ENCODE data around the gene DCHS1.

DCHS1 gene

DNA sequence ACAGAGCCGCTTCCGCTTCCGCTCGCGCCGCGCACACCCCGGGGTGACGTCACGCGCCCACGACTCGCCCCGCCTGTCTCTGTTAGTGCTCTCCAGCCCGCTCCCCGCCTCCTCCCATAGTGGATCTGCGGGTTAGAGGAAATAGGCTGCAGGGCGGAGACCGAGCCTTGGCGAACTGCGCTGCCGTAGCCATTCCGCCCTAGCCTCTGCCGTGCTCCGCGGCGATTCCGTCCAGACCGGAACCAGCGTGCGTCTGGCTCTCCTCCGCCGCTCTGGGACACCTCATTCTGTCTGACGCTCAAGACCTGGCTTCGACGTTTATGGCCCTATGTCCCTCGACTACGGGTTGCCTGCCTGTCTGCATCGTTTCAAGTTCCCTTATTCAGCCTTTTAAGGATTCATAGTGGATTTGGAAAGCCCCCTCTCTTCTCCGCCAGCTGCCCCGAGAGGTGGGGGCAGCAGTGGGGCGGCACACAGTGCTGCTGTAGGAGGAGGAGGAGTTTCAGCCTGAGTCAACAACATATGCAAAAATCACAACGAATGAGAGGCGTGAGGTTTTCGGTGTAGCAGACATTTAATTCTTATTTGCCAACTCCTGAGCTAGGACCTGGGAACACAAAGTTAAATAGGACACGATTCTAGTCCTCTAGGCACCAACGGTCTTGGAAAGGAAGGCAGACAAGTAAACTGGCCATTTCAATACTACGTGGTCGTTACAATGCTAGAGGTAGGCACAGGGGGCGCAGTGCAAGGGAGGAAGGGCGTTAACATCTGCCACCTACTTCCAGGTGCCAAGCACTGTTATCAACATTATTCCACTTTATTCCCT is 43.2 kb downstream of the DCHS1 start, which contains the start of gene TAF10:
Gene TAF10 (minus strand): TSS at position 4 of the 829 bp plus-strand sequence. CDS start 27 bp downstream, outside the sequence.
- peak; percentile 92 for DNase-seq (ENCODE audit: low spot score)

DNA sequence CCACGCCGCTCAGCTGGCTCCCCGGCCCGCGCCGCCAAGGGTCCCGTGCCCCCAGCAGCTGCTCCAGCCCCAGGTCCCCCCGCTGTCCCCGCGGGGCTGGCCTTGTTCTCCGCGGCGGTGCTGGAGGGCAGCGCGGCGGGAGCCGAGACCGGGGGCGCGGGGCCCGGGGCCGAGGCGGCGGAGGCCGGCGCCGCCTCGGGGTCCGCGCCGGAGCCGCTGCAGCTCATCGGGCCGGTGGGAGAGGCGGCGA is 43.7 kb downstream of the DCHS1 start:
- DNase-seq (ENCODE audit: low spot score): no peak

DNA sequence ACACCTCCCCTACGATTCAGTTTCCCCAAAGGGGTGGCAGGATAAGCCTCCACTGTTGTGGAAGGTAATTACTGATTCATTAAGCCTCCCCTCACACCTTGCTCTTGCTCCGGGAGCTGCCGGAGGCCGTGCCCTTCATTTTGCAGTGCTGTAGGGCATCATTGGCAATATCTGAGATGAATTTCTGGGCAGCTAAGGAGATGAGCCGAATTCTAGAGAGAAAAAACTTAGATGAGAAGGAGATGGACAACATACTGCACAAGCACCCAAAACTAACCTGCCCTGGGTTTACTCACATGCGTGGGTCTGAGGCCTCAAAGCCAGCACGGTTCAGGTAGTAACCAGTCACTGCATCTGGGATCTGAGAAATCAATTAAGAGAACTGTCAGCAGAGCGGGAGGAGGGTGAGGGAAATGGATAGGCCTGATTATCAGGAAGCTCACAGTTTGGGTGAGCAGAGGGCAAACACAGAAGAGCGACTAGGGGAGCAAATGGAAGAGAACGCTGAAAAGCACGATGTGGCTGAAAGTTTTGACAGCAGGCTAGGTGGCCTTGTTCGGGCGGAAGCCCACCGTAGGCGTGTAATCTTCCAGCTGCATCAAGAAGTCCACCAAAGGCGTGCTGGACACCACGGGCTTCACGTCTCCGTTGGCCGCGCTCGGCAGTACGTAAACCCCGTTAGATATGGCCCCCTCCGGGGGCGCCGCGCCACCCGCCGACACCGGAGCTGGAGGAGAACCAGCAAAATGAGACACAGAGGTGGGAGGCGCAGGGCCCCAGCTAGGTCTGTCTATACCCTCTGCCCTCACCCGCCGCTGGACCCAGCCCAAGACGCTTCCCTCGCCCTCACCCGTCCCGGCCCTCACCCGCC is 44.3 kb downstream of the DCHS1 start:
- DNase-seq (ENCODE audit: low spot score): no peak

DNA sequence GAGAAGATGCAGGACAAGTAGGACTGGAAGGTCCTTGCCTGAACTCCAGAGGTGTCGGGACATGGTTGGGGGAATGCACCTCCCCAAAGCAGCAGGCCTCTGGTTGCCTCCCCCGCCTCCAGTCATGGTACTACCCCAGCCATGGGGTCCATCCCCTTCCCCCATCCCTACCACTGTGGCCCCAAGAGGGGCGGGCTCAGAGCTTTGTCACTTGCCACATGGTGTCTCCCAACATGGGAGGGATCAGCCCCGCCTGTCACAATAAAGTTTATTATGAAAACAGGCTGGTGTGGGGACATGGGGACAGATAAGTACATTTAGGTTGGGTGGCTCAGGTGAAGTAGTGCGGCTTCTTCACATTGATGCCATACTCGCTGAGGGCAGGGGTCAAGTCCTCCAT is 45.0 kb downstream of the DCHS1 start:
- no peak for DNase-seq (ENCODE audit: low spot score)

DNA sequence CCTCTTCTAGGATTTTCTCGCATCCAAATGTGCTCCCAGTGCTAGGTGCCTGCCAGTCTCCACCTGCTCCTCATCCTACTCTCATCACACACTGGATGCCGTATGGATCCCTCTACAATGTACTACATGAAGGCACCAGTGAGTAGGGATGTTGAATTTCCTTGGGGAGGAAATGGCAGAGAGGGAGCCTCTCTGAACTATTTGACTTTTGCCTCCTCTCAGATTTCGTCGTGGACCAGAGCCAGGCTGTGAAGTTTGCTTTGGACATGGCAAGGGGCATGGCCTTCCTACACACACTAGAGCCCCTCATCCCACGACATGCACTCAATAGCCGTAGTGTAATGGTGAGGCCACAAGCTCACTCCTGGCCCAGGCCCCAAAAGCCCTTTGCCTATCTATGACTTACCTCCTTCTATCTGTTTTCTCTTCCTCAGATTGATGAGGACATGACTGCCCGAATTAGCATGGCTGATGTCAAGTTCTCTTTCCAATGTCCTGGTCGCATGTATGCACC is 46.0 kb downstream of the DCHS1 start:
- DNase-seq (ENCODE audit: low spot score): no peak

DNA sequence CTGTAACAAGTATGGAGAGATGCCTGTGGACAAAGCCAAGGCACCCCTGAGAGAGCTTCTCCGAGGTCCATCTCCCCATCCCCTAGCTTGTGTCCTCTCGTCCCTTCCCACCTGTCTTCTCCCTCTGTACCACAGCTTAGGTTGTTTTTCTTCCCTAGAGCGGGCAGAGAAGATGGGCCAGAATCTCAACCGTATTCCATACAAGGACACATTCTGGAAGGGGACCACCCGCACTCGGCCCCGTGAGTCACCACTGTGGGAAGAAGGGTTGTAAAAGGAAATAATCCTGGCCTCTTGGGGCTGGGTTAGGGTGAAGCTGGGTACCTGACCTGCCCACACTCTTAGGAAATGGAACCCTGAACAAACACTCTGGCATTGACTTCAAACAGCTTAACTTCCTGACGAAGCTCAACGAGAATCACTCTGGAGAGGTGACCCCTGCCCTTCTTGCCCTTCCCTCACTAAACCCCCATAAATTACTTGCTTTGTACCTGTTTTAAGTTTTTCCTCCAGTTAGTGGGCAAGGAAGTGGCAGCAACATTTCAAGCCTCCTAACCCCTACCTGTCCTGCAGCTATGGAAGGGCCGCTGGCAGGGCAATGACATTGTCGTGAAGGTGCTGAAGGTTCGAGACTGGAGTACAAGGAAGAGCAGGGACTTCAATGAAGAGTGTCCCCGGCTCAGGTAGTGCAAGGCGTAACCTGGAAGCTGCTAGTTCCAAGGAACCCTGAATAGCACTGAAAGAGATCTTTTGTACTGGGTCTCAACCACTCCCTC is 46.7 kb downstream of the DCHS1 start:
- DNase-seq (ENCODE audit: low spot score): no peak

DNA sequence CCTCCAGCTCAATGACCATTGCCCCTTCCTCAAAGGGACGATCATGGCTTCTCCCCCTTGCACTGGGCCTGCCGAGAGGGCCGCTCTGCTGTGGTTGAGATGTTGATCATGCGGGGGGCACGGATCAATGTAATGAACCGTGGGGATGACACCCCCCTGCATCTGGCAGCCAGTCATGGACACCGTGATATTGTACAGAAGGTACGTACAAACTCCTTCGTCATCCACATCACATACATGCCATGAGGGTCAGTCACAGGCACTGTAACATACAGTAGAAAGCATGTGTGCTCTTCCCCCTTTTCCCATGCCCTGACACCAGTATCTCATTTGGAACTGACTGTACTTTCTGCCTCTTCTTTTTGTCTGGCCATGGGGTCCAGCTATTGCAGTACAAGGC is 47.6 kb downstream of the DCHS1 start:
- no peak for DNase-seq (ENCODE audit: low spot score)

DNA sequence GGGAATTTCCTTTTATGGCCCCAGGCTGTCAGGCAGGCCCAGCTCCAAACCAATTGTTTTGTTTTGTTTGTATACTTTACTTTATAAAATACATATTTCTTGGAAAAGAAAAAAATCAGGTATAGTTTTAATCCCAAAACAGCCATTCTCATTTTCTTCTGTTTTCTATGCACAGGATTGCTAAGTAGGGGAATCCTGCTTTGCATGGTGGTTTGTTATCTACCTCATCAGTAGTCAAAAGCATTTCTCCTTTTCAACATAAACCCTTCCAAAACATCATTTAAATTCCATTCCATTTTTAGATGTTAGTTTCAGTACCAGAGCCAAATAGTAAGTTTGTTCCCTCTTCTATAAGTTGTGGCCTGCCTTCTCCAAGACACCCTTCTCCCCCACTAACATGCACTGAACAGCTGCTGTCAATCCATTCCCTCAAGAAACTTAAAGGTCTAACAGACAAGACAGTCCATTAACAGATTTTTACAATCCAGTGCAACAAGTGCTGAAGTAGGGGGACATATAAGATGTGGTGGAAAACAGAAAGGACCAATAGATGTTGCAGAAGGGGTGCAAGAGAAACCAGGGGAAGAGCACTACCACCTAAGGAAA is 48.3 kb downstream of the DCHS1 start:
- no peak for DNase-seq (ENCODE audit: low spot score)

DNA sequence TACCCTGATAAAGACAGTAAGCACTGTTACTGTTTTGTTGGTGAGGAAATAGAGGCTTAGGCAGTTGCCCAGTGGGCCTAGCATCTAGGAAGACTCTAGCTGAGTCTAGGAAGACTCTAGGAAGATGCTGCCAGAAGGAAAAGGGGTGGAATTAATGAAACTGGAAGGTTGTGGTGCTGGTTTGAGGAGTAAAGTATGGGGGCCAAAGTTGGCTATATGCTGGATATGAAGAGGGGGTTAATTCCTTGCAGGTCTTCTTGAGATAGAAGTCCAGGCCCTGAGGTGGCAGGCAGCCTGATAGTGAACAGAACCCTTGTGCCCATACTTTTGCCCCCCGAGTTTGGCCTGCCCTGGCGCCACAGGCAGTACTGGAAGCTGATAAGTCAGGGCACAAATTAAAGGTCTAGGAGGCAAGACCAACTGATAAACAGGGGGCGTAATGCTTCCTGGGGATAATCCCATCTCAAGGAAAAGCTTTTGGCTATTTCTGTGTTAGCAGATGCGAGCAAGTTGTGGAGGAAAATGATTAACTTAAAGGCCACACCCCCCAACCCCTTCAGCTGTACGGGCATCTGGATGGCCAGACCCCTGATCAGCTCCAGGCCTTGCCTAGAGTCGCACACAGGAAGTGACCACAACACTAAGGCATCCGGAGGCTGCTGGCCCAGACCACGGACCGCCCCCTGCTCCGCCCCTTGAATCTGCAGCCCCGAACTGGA is 49.0 kb downstream of the DCHS1 start:
- DNase-seq (ENCODE audit: low spot score): peak; percentile 83

DNA sequence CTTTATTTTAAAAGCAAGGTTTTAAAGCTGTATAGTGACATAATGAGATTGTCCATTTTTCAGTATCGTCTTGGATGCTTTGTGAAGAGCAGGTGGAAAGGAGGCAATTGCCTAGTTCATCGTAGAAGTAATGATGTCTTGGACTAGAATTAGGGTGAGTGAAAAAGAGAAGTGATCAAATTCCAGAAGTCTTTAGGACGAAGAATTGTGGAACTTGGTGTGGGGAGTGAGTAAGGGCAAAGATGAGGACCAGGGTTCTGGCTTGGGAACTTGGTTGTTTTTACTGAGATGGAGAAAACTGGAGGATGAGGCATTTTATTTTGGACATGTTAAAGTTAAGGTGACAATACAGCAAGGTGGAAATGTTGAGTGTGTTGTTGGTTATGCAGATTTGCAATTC is 50.8 kb downstream of the DCHS1 start:
- DNase-seq (ENCODE audit: low spot score): no peak

DNA sequence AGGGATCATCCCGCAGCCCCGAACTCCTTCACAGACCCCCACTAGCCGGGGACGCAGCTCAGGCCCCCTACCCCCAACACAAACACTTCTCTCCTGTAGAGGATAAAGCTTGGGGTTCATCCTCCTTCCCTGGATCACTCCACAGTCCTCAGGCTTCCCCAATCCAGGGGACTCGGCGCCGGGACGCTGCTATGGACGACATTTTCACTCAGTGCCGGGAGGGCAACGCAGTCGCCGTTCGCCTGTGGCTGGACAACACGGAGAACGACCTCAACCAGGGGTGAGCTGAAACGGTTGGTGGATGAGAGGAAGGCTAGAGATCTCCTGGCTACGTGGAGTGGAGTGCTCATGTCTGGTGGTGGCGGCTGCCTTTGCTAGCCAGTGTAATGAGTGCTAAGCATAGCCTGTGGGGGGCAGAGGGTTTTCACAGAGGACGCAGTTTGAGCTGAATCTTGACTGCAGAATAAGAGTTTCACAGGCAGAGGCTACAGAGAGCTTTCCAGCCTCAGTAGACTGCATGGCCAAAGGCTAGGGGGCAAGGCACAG is 51.5 kb downstream of the DCHS1 start:
- DNase-seq (ENCODE audit: low spot score): peak; percentile 85

DNA sequence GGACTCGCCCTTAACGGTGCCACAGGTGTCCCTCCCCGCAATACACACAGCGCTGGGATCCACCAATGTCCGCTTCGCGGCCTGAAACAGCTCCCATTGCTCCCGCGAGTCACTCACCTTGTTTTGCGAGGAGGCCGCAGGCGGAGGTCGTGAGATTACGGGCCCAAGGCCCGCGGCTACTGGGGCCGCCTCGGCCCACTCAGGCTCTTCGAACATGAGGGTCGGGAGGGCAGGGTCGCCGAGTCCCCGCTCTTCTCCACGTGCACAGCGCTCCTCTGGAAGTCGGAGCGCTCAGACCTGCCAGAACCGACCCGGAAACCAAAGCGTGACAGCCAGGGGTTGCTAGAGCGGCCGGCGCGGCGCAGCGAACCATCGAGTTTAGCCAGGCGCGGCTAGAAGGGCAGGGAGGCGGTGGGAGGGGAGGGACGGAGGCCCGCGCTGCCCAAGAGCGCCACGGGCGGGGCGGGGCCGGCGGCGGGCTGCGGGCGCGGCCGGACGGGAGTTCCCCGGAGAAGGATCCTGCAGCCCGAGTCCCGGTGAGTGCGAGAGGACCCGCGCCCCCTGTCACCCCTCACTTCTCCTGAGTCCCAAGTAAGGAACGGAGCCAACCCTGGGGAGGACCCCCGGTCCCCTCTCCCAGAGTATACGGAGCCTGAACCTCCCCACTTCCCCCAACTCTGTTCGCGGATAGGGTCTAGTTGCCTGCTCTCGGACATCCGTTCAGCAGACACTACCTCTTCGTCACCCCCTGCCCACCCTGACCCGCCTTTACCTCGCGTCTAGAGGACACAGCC is 52.1 kb downstream of the DCHS1 start, which contains the start of the genes ILK and RRP8:
Gene ILK (plus strand): TSS at position 488 of the 794 bp plus-strand sequence. CDS start 498 bp downstream, outside the sequence.
Gene RRP8 (minus strand): TSS at position 330 of the 794 bp plus-strand sequence. CDS start 114 bp downstream, at position 216.
- peak; percentile 85 for DNase-seq (ENCODE audit: low spot score)

DNA sequence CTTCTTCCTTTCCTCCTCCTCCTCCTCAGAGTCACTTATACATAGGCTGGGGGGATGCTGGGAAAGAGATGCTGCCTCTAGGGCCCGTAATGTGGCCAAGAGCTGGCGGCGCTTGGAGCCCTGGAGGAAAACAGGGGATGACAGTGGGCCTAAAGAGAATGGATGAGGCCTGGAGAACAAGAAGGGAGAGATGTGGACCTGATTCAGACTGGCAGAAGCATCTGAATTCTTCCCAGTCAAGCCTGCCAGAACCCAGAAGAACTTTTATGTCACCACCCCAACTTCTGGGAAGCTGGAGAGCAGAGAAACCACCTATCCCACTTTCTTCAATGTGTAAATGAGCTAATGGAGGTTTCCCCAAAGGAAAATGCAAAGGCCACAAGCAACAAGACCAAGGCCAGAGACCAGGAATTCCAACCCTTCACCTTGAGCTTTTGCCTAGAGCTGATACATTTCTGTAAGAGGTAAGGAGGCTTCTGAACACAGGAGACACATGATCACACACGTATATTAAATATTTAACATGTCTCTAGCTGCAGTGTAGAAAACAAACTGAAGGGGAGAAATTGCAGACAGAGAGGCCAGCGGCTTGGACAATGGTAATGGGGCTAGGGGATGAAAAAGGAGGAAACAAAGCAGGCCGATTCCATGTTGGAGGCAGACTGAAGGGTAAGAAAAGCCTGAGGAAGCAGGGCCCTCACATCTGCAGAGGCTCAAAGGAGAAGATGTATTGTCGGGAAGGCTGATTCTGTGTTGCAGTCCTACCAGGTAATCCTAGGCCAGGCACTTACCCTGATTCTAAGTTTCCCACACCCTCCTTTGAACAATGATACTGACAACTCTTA is 53.3 kb downstream of the DCHS1 start:
- no peak for DNase-seq (ENCODE audit: low spot score)

DNA sequence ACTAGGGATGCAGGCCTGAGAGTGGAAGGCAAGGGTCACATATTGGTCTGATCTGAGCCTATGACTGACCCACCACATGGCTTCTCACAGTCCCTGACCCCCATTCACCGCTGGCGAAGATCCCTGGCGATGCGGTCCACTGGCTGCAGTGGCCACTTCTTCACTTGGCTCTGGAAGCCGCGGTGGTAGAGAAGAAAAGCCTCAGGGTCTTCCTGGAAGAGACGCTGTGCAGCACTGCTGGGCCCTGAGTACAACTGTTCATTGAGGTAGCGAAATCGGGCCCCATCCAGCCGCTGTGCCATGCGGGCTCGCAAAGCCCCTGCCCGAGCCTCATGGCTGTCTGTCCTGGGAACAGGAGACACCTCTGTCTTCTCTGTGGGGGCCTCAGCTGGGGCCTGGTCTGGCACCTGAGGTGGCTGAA is 54.6 kb downstream of the DCHS1 start:
- no peak for DNase-seq (ENCODE audit: low spot score)

DNA sequence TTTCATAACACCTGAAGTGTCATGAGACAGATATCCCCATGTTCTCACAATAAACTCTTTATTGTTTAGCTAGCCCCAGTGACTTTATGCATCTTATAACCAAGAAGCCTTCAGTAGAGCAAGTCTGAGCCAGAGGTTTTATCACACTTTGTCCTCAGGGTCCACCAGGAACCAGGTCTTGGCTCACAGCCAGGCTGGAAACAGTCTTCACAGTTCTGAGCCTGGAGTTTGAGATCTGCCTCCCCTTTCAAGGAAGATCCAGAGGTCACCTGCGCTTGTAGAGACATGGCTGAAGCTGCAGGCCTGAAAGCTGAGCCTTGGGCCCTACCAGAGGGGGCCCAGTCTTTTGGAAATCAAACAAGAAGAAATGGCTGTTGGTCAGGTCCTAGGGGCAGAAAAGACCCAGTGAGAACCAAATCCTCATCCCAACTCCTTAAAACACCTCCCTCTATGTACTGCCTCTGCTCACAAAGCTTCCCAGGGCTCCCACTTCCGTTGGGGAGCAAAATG is 55.7 kb downstream of the DCHS1 start:
- DNase-seq (ENCODE audit: low spot score): no peak

DNA sequence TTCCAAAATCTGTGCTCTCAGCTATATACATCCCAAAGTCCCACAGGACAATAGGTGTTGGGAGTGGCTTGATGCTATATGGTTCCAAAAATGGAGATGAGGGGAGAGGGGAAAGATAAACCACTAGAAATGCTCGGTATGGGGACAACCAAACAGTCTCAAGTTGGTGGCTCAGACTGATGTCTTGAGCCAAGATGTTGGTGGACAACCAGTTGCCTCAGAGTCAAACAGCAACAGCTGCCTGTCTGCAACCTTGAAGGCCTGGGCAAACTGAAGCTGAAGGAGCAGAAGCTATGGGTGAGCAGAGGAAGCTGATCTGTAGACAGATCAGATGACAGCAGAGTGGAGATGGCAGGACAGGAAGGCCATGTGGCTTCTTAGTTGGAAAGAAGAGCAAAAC is 56.2 kb downstream of the DCHS1 start:
- DNase-seq (ENCODE audit: low spot score): no peak

DNA sequence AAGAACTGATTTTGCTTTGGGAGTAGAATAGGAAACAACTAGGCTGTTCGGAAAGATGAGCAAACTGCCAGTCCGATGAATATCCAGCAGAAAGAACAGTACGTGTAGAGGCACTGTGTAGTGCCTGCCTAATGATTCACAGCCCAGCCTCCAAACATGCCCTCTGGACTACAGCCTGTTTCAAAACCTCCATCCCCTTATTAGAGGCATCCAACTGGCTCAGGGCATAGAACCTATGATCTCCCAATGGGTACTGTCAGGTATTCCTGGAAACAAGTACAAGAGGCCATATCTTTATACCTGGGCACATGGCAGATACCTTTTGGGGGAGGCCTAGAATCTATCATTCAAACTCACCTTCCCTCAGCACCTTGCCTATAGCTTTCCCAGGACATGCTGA is 57.1 kb downstream of the DCHS1 start:
- DNase-seq (ENCODE audit: low spot score): no peak

DNA sequence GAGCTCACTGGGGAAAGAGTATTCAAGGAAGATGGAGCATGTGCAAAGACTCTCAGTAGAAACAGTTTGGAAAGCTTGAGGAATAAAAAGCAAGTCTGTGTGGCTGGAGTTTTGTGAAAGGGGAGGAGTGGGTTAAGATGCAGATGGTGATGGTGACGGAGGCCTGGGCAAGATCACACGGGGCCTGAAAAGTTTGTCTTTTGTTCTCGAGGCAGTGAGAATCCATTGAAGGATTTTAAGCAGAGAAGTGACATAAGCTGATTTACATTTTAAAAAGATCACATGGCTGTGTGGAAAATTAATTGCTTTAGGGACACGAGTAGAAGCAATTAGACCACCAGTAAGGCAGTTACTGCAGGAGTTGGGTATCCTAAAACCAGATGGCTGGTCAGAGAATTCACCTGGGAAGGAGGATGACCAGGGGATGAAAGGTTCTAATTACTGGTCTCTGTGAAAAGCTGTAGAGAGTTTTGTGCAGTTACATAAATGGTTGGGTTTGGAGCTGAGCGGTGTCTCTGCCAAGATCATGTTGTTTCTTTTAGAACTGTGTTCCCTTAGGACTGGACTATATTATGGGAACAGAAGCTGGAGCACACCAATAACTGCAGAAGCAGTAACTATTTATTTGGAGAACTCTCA is 59.3 kb downstream of the DCHS1 start:
- DNase-seq (ENCODE audit: low spot score): peak; percentile 65

Data from pons (tissue), 1 donor.